Bone marrow (tissue), 2 donors: ENCODE measurements around the gene CENPW.

ENCODE experiments used
- DNase-seq, 2 donors: peaks; one replicate each; lab custom pipeline; 2025; lab: John Stamatoyannopoulos, UW

CENPW gene

DNA sequence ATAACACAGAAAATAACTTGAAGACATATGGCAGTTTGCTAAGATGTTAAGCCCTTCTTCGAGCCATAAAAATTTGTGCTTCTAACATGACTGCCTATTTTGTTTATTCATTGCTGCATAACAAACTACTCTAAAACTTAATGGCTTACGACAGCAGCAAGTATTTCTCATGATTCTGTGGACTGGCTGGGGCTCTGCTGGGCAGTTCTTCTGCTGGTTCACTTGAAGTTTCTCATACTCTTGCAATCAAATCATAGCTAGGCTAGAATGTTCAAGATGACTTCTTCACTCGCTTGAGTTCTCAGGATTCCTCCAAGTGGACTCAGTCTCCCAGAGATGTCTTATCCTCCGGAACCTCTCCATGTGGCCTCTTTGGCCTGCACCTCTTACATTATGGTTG, 33.4 kb downstream of the CENPW start:
- no peak for DNase-seq

DNA sequence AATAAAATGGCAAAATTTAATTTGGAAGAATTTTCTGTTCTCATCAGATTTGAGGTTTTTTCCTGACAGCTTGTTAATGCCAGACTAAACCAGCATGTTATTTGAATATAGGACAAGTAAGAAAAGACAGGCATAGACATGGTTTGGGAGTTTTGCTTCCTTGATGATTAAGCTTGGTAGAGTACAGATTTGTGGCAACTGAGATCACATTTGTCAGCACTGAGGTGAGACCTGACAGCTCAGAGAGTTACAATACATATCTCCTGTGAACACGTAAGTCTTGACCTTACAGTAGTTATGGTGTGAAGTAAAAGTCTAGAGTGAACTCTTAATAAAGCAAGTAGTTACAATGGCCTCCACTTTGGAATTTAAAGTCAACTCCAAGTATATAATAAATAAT, 34.5 kb downstream of the CENPW start:
- no peak for DNase-seq

DNA sequence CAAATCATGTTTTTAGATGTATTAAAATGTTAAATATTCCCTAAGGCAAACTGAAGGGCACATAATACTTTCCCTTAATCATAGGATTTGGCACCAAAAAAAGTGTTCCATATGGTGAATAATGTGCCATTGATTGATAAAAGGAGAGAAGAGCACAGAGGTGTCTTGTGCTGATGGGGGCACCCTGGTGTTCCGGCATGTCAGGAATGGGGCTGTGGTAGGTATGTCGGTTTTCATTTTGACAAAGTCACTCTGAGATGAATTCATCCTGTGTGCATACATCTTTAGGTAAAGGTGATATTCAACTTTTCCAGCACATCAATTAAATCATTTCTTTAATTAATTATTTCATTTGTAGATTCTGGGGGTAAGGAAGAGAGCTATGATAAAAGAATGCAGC, 36.8 kb downstream of the CENPW start:
- no peak for DNase-seq

DNA sequence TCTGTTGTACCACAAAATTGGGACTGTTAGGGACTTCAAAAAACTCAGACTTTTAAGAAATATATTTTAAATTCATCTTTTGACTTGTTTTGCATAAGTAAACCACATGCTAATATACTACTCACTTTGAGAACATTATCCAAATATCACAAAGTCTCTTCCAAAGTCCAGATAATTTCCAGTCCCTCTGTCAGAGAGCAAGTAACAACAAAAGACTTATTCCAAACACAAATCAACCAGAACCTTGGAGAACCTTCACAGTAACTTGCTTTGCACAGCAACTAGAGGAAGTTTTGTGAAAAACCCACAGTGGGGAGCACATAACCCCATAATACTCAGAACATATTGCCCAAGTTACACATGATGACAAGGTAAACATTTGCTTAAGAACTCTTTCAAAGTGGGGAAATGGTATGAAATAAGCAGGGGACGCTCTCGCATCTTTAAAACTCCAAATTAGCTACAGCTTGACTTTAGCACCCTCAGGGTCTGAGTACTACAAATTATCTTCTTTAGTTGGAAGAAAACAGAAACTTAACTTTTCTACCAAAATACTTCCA, 37.8 kb downstream of the CENPW start:
- no peak for DNase-seq

DNA sequence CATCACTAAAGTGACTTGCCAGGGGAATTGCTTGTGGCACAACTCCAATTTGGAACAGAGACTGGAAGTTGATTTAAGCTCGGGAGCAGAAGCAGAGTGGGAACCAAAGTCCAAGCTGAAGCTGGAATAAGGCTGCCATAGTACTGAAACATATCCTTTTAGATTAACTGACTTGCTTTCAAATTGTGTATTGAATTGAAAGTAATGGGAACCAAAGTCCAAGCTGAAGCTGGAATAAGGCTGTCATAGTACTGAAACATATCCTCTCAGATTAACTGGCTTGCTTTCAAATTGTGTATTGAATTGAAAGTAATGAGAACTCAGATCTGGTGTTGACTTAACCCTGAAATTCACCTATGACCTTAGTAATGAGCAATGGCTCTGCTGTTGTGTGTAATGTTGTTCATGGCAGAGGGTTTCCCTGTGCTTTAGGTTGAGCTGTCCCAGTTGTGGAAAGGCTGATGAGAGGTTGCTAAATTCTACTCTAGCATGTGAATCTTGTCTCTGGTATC, 40.2 kb downstream of the CENPW start:
- DNase-seq: no peak

DNA sequence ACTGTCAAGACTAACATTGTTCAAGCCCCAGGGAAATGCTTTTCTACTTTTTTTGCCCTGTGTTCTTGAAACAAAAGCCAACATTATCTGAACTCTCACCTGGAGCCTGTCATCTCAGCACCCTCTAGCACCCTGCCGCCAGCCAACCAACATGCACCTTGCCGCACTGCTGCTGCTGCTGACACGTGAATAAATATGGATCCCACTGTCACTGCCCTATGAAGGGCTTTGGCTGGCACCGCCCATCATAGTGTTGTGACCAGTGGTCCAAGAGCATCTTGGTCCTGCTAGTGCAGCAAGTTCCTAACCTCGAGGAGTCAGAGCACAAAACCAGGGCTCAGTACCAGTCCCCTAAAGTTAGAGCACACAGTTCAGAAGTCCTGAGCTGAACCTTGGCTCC, 41.6 kb downstream of the CENPW start:
- DNase-seq: no peak

DNA sequence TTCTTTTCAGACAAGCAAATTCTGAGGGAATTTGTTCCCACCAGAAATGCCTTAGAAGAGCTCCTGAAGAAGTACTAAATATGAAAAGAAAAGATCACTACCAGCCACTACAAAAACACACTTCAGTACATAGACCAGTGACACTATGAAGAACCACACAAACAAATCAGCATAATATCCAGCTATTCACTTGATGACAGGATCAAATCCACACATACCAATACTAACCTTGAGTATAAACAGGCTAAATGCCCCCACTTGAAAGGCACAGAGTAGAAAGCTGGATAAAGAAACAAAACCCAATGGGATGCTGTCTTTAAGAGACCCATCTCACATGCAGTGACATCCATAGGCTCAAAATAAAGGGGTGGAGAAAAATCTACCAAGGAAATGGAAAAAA, 43.3 kb downstream of the CENPW start:
- no peak for DNase-seq

DNA sequence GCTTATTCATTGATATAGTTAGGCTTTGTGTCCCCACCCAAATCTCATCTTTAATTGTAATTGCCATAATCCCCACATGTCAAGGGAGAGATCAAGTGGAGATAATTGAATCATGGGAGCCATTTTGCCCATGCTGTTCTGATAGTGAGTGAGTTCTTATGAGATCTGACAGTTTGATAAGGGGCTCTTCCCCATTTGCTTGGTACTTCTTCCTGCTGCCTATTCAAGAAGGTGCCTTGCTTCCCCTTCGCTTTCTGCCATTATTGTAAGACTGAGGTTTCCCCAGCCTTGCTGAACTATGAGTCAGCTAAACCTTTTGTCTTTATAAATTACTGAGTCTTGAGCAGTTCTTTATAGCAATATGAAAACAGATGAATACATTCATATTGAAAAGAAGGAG, 45.6 kb downstream of the CENPW start:
- no peak for DNase-seq

DNA sequence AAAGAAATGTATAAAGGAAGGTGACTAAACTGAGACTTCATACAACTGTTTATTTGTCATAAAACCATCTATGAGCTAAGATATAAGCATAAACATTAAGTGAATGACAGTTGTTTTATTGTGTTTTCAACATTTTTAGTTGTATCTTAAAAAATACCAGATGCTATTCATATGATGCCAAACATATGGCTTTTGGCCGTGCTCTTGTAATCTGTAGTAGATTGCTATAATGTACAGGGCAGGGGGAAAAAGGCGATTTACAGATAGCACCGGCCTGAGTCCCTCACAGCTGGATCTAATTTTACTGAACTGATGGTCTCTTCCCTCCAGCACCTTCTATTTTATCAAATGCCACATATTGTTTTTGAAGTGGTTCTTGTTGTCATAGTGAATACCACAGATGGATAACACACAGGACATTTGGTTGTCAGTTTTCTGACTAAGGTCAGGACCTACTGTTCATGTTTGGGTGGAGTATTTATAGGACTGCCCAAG, 48.2 kb downstream of the CENPW start:
- DNase-seq: no peak

DNA sequence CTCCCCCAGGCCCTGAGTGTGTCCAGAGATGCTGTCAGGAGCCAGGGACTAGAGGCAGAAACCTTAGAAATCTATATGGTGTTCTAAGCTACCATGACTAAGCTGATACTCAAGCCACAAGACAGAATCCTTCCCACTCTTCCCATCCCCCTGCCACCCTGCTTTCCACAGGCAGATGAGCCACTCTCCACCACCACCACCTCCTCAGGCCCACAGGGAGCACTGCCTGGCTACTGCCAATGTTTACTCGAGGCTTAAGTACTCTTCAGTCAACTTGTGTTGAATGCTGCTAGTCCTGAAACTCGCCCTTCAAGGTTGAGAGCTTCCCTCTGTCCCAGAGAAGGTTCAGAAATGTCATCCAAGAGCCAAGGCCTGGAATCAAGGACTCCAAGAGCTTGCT, 56.2 kb downstream of the CENPW start:
- DNase-seq: no peak
